Tibial nerve (tissue), 3 donors: ENCODE data around the gene CST1.

Source experiments
- POLR2A ChIP-seq, 2 donors: fragments of 450-650 bp; IDR thresholded peaks; one replicate each; pipeline ENCODE4 v1.6.1; 2017; ENCODE audit warnings: antibody characterized with exemption in 2 of 2, mild to moderate bottlenecking in 2 of 2, moderate library complexity in 2 of 2
- TF ChIP-seq, protein P1 (sequence below), 5 experiments: fragments of 200-600 bp in 3 of 5; fragments of 450-650 bp in 2 of 5; sonication (generic) in 3 of 5; IDR thresholded peaks; one replicate each; pipeline ENCODE4 v1.5.1; 2016 to 2019; ENCODE audit warnings: antibody characterized with exemption in 5 of 5, mild to moderate bottlenecking in 3 of 5, moderate library complexity in 2 of 5

DNA sequence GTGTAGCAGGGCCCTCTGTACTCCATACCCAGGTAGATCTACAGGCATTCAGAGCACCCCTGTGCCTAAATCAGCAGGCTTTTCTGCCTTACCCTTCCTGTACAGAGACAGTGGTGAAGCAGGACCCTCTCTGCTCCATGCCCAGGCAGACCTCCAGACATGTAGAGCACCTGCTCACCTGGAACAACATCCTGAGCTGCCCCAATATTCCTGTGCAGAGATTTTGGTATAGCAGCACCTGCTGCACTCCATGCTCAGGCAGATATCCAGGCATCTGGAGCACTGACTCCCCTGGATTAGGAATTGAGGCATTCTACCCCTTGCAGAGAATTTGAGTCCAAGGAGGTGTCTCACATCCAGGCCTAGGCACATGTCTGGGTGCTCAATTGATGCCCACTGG lies 12.6 kb upstream of the CST1 start:
- TF ChIP-seq POLR2A (IDR thresholded peaks at IDR 0.05): no peak
- TF ChIP-seq, protein P1, sequence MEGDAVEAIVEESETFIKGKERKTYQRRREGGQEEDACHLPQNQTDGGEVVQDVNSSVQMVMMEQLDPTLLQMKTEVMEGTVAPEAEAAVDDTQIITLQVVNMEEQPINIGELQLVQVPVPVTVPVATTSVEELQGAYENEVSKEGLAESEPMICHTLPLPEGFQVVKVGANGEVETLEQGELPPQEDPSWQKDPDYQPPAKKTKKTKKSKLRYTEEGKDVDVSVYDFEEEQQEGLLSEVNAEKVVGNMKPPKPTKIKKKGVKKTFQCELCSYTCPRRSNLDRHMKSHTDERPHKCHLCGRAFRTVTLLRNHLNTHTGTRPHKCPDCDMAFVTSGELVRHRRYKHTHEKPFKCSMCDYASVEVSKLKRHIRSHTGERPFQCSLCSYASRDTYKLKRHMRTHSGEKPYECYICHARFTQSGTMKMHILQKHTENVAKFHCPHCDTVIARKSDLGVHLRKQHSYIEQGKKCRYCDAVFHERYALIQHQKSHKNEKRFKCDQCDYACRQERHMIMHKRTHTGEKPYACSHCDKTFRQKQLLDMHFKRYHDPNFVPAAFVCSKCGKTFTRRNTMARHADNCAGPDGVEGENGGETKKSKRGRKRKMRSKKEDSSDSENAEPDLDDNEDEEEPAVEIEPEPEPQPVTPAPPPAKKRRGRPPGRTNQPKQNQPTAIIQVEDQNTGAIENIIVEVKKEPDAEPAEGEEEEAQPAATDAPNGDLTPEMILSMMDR (IDR thresholded peaks at IDR 0.05): no peak
